ENCODE measurements around the gene F2R. TPM values are rescaled to one million over a fixed set of nuclear protein-coding genes. Genes with fewer than 3 reads are reported as not detected.

F2R gene
- total and polyA plus RNA-seq, 2 of the 13 experiments (the other 11 are each of a cell fraction or from before 2014, with no cell fraction given), result 8.3 to 12.3 TPM

DNA sequence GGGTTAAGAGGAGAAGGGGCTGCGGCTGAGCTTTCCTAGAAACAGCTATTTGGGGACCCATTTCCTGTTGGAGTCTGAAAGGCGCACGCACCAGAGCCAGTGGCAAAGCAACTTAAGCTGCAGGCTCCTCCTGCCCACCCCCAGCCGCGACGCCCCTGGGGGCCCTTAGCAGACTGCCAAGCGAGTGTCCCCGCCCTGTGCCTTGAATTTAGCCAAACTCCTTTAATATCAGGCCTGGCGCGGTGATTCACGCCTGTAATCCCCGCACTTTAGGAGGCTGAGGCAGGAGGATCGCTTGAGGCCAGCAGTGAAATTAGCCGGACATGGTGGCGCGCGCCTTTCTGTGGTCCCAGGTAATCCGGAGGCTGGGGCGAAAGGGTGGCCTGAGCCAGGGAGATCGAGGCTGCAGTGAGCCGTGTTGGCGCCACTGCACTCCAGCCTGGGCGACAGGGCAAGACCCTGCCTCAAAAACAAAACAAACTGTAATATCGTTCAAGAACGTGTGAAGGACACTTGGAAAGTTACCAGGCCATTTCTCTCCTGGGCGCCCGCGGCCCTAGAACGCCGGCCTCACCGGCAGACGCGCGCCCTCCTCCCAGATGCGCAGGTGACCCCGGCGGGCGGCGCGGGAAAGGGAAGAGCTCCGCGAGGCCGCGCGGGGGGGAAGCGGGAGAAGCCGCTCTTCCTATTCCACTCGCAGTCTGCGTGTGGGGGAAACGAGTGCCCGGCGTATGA is 1.0 kb upstream of the F2R start (continued):
- peak; percentile 28; the same call in 1 of the 2 replicates for TF ChIP-seq MTA1 (CRISPR knock-in tag; IDR thresholded peaks at IDR 0.05; ENCODE audit: borderline replicate concordance)
- no peak for TF ChIP-seq ZNF510 (CRISPR knock-in tag; IDR thresholded peaks at IDR 0.05; ENCODE audit: low read depth)
- TF ChIP-seq, protein P1, sequence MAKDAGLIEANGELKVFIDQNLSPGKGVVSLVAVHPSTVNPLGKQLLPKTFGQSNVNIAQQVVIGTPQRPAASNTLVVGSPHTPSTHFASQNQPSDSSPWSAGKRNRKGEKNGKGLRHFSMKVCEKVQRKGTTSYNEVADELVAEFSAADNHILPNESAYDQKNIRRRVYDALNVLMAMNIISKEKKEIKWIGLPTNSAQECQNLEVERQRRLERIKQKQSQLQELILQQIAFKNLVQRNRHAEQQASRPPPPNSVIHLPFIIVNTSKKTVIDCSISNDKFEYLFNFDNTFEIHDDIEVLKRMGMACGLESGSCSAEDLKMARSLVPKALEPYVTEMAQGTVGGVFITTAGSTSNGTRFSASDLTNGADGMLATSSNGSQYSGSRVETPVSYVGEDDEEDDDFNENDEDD (CRISPR knock-in tag; IDR thresholded peaks at IDR 0.05; ENCODE audit: borderline replicate concordance), result peak; percentile 81; the same call in 1 of the 2 replicates
- TF ChIP-seq, protein P2, sequence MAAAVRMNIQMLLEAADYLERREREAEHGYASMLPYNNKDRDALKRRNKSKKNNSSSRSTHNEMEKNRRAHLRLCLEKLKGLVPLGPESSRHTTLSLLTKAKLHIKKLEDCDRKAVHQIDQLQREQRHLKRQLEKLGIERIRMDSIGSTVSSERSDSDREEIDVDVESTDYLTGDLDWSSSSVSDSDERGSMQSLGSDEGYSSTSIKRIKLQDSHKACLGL (CRISPR knock-in tag; IDR thresholded peaks at IDR 0.05), result peak; percentile 68; the same call in 1 of the 2 replicates
- peak; percentile 54 for TF ChIP-seq ZBTB38 (CRISPR knock-in tag; IDR thresholded peaks at IDR 0.05)
- 0 out of 2 replicates have a peak, but pooled peaks have one; percentile 53 for TF ChIP-seq ZNF333 (CRISPR knock-in tag; IDR thresholded peaks at IDR 0.05; ENCODE audit: borderline replicate concordance)

DNA sequence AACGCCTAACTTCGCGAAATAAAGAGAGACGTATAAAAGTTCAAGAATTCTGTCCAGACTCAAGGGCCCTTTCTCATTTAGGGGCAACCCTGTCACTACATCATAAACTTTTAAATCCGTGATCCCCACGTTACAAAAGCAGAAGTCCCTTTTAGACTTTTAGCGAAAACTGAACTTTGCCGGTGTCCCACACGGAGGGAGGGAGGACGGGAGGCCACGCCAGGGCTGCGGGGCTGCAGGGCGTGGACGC is 515 bp upstream of the F2R start:
- H2AFZ ChIP-seq (ENCODE audit: low read length), result no peak overlapping the region
- DNase-seq (ENCODE audit: low spot score) (no peak), ATAC-seq (no peak), FAIRE-seq (no peak)
- intact Hi-C loops (cut with micrococcal nuclease; ENCODE audit: unreplicated experiment) (loop anchor here (5.0 kb wide), 1 partner anchor 37 kb away; no protein-coding TSS in a partner anchor), in situ Hi-C loops (cut with HindIII; ENCODE audit: extremely low pct_ligation_motif_present, low pct_unique_long_range_greater_than_20kb) (loop anchor here (5.0 kb wide), 1 partner anchor 62 kb away; no protein-coding TSS in a partner anchor)
- no peaks in the 10 kb centered on the region for H3K36me3 ChIP-seq (replicated peaks in 1 of 2; ENCODE audit: control insufficient read depth in 1 of 2, insufficient read depth in 2 of 2, low read length in 2 of 2)
- H3K27ac ChIP-seq (ENCODE audit: extremely low read length, insufficient read depth, low read length), result no peak overlapping the region
- H3K27me3 ChIP-seq (ENCODE audit: control insufficient read depth in 1 of 2, insufficient read depth in 2 of 2, low read length in 2 of 2), result no peaks in the 10 kb centered on the region
- BruUV-seq (replicated peaks), result no TSS peak
- 0% methylated on average over 6 of the region's 14 CpGs for WGBS (ENCODE audit: low lambda C conversion rate)
- ChIA-PET CTCF (ENCODE audit: low intra/inter-chr PET ratio, low total read pairs) (interaction anchor here (2.1 kb wide), 1 partner anchor 59 kb away, joined by 11 read pairs; no protein-coding TSS in a partner anchor), POLR2A (no interaction called here)
- no peaks in the 10 kb centered on the region for H3K9me3 ChIP-seq (ENCODE audit: low read length)
- H3K4me3 ChIP-seq (replicated peaks in 1 of 3; ENCODE audit: insufficient read depth in 1 of 3, low read depth in 2 of 3, low read length in 3 of 3), result peak overlapping the region; percentile 84 to 86 (median 86)
- H3K4me2 ChIP-seq (ENCODE audit: low read depth, low read length), result peak overlapping the region; percentile 97
- no peaks in the 10 kb centered on the region for H4K20me1 ChIP-seq (ENCODE audit: insufficient read depth, low read length)
- no peaks in the 10 kb centered on the region for H3K79me2 ChIP-seq (ENCODE audit: insufficient read depth, low read length)
- H3K9ac ChIP-seq (ENCODE audit: insufficient read depth, low read depth, low read length), result peak overlapping the region; percentile 48; the same call in 1 of the 2 replicates
- peaks cover 27% of the 10 kb centered on the region for H3K4me1 ChIP-seq (ENCODE audit: insufficient read depth, low read length)
- TF ChIP-seq, protein P3, sequence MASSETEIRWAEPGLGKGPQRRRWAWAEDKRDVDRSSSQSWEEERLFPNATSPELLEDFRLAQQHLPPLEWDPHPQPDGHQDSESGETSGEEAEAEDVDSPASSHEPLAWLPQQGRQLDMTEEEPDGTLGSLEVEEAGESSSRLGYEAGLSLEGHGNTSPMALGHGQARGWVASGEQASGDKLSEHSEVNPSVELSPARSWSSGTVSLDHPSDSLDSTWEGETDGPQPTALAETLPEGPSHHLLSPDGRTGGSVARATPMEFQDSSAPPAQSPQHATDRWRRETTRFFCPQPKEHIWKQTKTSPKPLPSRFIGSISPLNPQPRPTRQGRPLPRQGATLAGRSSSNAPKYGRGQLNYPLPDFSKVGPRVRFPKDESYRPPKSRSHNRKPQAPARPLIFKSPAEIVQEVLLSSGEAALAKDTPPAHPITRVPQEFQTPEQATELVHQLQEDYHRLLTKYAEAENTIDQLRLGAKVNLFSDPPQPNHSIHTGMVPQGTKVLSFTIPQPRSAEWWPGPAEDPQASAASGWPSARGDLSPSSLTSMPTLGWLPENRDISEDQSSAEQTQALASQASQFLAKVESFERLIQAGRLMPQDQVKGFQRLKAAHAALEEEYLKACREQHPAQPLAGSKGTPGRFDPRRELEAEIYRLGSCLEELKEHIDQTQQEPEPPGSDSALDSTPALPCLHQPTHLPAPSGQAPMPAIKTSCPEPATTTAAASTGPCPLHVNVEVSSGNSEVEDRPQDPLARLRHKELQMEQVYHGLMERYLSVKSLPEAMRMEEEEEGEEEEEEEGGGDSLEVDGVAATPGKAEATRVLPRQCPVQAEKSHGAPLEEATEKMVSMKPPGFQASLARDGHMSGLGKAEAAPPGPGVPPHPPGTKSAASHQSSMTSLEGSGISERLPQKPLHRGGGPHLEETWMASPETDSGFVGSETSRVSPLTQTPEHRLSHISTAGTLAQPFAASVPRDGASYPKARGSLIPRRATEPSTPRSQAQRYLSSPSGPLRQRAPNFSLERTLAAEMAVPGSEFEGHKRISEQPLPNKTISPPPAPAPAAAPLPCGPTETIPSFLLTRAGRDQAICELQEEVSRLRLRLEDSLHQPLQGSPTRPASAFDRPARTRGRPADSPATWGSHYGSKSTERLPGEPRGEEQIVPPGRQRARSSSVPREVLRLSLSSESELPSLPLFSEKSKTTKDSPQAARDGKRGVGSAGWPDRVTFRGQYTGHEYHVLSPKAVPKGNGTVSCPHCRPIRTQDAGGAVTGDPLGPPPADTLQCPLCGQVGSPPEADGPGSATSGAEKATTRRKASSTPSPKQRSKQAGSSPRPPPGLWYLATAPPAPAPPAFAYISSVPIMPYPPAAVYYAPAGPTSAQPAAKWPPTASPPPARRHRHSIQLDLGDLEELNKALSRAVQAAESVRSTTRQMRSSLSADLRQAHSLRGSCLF (CRISPR knock-in tag; IDR thresholded peaks at IDR 0.05; ENCODE audit: borderline replicate concordance), result no peak
- 0 out of 2 replicates have a peak, but pooled peaks have one; percentile 2 for TF ChIP-seq KDM2A (CRISPR knock-in tag; IDR thresholded peaks at IDR 0.05; ENCODE audit: borderline replicate concordance, low read depth)
- 0 out of 2 replicates have a peak, but pooled peaks have one; percentile 20 for TF ChIP-seq HOXA5 (CRISPR knock-in tag; IDR thresholded peaks at IDR 0.05)
- 0 out of 2 replicates have a peak, but pooled peaks have one; percentile 4 for TF ChIP-seq ZMYM4 (CRISPR knock-in tag; IDR thresholded peaks at IDR 0.05)
- TF ChIP-seq NR2C2 (CRISPR knock-in tag; IDR thresholded peaks at IDR 0.05; ENCODE audit: borderline replicate concordance), result no peak; the same call in 1 of the 2 replicates
- TF ChIP-seq ELF3 (CRISPR knock-in tag; IDR thresholded peaks at IDR 0.05), result no peak
- 0 out of 2 replicates have a peak, but pooled peaks have one; percentile 2 for TF ChIP-seq ARNT2 (CRISPR knock-in tag; IDR thresholded peaks at IDR 0.05; ENCODE audit: low read depth)
- TF ChIP-seq KLF6 (CRISPR knock-in tag; IDR thresholded peaks at IDR 0.05), result 0 out of 2 replicates have a peak, but pooled peaks have one; percentile 44
- TF ChIP-seq HCFC1 (IDR thresholded peaks at IDR 0.05; ENCODE audit: low read depth, low read length), result no peak
- no peak for TF ChIP-seq ZNF775 (CRISPR knock-in tag; IDR thresholded peaks at IDR 0.05; ENCODE audit: borderline replicate concordance)
